ENCODE data around the gene RXFP3.
A peak's percentile ranks its signal among the peaks of the same experiment; 100 is the strongest.
"Not testable (repeated sequence)": the region's sequence is repeated elsewhere in the genome, so short reads cannot be mapped to it uniquely, and the experiment has no call there.

Gene RXFP3

GRCh38 chr5:33937017-33937706 lies 976 bp downstream of the RXFP3 start:
- DNase-seq, result no peak

- no peak for DNase-seq
Measured at GRCh38 chr5:33937707-33938506, 1.7 kb downstream of the RXFP3 start.

- DNase-seq, result no peak
Measured at GRCh38 chr5:33938507-33938796, 2.3 kb downstream of the RXFP3 start.

DNA sequence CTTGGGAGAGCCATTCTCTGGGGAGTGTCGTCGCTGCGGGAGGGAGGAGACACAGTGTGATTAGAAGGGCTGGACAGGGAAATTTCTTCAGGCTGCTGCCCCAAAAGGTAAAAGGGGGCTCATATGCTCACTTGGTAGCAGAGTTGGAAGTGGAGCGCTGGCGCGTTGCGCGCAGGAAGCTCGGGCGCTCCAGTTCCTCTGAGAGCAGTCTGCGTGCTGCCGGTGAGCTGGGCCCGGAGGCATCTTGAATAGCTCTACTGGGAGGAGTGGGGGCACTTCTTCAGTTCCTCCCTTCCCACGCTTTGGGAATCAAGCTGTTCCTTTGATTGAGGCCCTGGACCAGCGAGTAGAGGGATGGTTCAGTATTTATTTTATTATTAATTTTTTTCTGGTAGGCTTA lies 2.7 kb downstream of the RXFP3 start:
- DNase-seq, result no peak

- DNase-seq, result no peak
Measured at GRCh38 chr5:33939556-33940262, 3.5 kb downstream of the RXFP3 start.

DNA sequence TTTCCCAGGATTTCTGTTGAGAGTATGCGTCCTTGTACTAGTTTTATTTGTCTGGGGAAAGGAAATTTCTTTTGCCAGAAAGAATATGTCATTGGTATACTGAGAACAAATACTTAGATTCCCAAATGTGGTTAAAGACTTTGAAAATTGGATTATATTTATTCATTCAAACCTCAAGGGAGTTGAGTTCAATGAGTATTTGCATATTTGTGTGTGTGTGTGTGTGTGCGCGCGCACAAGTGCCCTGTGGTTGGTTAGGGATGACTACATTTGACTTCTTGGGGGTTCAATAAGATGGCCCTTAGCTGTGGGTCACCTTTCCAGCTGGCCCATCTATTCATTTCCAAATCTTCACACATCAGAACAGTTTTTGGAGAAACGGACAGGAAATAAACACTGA lies 4.9 kb downstream of the RXFP3 start:
- no peak for DNase-seq

DNA sequence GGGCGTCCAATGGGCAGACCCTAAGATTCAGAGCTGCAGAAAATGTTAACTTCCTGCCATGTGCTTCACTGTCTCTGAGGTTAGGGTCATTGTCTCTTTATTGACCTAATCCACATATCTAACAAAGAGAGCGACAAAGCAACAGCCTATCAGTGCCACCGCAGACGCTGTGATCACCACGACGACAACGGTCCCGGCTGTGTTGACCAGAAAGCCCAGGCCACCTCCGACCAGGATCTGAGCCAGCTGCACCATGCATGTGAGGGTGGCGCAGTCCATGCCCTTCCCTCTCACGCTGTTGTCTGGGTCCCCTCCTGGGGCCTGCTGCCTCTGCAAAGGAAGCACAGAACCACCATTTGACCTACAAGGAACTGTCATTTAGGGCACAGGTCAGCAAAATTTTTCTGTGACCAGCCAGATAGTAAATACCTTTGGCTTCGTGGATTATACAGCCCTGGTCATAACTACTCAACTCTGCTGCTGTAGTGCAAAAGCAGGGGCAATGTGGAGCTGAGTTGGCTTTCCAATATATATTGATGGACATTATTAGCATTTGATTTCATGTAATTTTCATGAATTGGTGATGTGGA lies 8.5 kb downstream of the RXFP3 start:
- no peak for DNase-seq

DNA sequence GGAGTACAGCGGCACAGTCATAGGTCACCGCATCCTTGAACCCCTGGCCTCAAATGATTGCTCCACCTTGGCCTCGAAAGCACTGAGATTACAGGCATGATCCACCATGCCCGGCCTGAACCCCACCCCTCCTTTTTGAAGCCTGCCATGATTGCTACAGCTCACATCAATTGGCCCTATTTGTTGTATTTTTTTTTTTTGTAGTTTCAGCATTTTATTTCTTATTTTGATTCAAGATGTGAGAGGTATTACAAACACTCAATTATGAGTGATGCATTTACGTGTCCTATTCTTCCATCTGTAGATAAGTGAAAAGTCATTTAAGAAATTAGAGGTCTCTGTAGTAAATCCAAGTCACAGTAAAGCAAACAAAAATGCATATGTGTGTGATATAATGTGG lies 16.0 kb downstream of the RXFP3 start:
- DNase-seq, result not testable (repeated sequence)

- no peak for DNase-seq
Measured at GRCh38 chr5:33957577-33958150, 21.5 kb downstream of the RXFP3 start.

- DNase-seq, result no peak
Measured at GRCh38 chr5:33958176-33958575, 22.0 kb downstream of the RXFP3 start.

DNA sequence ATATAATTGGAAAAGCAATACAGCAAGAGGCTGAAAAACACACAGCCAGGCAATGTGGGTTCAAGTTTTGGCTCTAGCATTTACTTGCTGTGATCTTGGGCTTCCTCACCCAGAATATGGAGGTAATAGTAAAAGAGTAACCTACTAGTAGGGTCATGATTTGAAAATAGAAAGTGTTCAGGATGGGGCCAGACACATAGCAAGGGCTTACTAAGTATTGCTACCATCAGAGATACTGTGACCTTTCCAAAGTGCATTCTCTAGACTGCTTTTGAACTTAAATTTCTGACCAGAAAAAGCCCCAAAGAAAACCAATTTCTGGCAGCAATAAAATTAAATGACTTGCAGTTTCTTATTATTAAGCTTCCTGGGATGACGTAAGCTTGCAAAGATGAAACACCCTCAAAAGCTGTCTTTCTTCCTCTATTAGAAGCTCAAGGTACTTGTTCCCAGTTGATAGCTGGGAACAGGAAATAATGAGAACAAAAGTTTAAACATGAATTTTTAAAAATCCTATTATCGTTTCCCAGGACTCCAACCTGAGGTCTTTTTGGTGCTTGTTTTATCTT lies 28.0 kb downstream of the RXFP3 start:
- DNase-seq, result no peak

GRCh38 chr5:33966805-33967204 lies 30.6 kb downstream of the RXFP3 start:
- DNase-seq, result no peak

DNA sequence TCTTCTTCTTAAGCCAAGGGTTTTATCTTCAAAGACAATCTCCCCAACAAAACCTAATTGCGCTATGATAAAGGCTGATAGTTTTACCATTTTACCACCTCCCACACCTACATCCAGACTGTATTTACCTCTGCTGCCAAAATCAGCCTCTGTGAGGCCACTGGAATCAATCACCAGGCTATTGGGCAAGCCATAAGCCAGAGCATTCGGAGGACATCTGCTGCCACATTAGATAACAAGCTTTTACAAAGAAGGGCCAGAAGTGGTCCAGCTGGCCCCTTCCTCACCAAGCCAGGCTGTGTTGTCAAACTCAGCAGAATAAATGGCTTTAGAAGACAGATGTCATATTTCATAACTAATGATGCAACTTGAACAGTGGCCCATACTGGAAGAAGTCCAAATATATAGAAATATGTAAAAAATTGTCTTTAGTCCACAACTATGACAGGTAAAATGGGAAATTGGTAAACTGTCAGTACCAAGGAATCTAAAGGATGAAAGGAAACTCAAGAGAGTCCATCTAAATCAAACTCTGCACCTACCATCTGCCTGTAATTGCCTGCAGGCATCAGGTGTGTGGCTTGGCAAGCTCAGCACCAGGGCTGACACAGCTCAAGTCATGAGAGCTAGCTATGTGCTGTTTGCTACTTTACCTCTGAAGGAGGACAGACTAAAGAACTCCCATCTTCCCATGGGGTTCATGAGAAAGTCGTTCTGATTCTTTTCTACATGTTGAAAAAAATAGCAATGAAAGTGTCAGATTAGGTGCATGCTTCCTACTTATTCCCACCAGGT lies 32.2 kb downstream of the RXFP3 start:
- no peak for DNase-seq

DNA sequence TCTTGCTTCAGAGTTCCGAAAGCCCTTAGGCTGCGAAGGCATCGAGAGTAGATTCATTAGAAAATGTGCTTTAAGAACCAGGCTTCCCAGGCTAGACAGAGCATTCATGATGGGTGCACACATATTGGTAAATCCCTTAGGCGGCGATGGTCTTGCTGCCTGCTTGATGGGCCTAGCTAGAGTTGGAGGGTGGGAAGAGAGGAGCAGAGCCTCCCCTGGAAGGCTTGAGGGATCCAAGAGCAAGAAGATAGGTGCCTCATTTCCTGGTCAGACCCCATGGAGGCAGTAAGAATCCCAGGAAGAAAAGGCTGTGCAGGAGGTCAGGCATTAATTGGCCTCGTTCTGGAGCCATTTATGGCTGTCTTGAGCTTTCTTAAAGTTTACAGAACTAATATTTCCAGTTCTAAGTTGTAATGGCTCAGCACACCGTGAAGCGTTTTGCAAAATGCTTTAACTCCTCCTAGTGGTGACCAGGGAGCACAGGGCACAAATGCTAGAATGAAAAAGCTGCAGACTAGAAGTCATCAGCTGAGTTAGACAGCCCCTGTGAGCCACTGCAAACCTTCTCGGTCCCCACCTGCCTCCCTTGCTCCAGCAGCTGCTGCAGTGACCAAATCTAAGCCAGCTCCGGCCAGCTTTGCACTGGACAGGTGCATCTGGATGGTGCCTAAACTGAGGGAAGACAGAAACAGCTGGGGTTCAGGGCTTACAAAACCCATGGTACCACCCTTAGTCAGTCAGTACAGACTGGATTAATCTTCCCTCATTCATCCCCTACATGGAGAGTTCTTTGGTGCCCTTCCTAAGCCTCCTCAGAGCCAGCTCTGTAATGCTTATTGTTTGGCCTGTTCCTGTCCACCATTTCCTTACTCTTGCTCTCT lies 33.6 kb downstream of the RXFP3 start:
- DNase-seq, result peak; percentile 40

DNA sequence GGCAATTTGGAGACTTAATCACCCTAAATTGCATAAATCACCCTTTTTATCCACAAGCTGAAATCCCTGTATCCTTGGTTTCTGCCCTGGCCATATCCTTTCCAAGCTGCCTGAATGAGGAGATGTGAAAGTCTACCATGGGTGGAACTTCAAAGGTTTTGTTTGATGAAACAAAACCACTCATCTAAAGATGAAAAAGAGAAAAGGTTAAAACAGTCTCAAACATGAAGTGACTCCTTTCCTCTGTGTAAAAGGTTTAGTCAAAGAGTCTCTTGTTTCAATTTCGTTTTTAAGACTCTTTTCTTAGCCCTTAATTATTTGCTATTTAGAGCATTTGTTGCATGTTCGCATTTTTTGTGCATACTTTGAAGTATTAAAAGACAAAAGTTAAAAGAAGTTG lies 37.1 kb downstream of the RXFP3 start:
- no peak for DNase-seq

DNA sequence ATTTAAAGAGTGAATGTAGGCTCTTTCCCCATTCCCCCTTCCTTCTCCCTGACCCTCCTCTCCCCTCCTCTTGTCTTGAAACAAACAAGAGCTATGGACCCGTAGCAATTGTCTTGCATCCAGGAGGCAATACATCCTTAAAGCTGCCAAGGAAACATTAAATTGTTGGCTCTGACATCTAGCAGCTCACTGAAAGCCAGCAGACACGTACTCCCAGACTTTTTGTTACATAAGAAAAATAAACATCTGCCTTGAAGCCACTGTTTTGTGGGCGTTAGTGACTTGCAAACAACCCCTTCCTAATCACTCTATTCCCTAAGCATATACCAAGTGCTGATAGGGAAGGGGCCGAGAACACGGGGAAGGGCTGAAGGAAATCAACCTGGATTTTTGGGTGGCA lies 39.7 kb downstream of the RXFP3 start:
- DNase-seq, result no peak

DNA sequence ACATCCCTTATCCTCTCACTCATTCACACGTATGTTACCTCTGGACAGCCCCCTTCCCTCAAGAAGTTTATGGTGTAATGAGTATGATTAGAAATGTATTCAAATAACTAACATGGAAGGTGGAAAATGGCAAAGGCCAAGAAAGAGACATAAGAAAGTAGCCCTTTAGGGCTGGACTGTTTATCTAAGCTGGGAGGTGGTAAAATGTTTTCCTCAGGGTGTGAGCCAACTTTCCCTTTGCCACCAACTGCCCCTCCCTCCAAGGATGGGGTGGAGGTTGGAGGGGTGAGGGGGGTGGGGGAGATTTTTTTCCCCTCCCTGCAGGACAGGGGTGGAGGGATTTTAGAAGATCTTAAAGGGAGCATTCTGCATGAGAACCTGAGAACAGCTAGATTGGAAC lies 40.1 kb downstream of the RXFP3 start:
- DNase-seq, result no peak

DNA sequence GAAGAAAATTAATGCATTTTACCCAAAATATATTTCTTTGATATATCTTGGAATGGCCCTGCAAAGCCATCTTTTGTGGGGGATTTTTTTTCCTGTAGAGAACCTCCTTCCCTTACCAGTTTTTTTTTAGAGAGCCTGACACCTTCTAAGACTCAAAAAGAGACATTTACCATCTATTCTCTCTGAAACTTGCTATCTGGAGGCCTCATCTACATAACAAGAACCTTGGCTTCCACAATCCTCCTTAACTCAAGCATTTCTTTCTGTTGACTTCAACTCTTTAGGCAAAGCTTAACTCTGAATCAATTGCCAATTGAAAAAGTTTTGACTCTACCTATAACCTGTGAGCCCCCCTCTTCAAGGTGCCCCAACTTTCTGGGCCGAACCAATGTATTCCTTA lies 42.1 kb downstream of the RXFP3 start:
- DNase-seq, result no peak

DNA sequence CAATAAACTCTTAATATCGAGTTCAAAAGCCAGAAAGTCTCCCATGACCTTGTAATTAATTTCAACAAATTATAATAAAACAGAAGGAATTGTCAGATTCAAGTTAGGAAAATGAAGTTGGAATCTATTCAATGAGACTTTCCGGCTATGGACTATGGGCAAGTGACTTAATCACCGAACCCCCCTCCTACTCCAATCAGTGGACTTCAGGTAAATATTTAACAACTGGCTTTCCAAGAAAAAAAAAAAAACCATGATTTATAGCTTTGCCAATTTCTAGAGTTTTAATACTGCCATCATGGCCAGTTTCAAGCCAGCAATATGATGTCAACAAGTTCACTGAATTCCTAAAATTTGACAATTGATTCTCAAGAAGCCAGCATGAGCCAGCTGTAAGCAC lies 43.8 kb downstream of the RXFP3 start:
- no peak for DNase-seq

GRCh38 chr5:33981408-33982162 lies 45.4 kb downstream of the RXFP3 start:
- DNase-seq, result no peak

All from left hindlimb (tissue), 1 donor.